HepG2 (cell line): ENCODE data around the gene GRAMD1A. TPM values are rescaled to one million over a fixed set of nuclear protein-coding genes. Genes with fewer than 3 reads are reported as not detected.
A peak's percentile ranks its signal among the peaks of the same experiment; 100 is the strongest.

Experiments used
- GATAD1 ChIP-seq: IDR thresholded peaks from 2 replicates; pipeline ENCODE4 v1.6.1; 2016; ENCODE audit warnings: missing genetic modification reagents, missing compliant biosample characterization
- GATAD2A ChIP-seq: IDR thresholded peaks from 2 replicates; pipeline ENCODE4 v1.6.1; 2016
- MED1 ChIP-seq: sonication (generic); formaldehyde crosslinking; IDR thresholded peaks from 2 replicates; pipeline ENCODE4 v1.4.0; 2020; ENCODE audit warnings: missing genetic modification reagents
- NFAT5 ChIP-seq: sonication (generic); formaldehyde crosslinking; IDR thresholded peaks from 2 replicates; pipeline ENCODE4 v1.4.0; 2020; ENCODE audit warnings: missing genetic modification reagents
- PAXIP1 ChIP-seq: sonication (generic); formaldehyde crosslinking; conservative IDR thresholded peaks from 2 replicates; pipeline ENCODE4 v1.4.0; 2020; ENCODE audit warnings: mild to moderate bottlenecking, missing genetic modification reagents, moderate library complexity
- POLR2A ChIP-seq, 2 experiments: IDR thresholded peaks; 2 replicates each; pipeline ENCODE4 v1.6.1; 2011; ENCODE audit warnings: low read depth in 2 of 2, low read length in 2 of 2, mild to moderate bottlenecking in 1 of 2, moderate library complexity in 1 of 2; ENCODE audit not compliant: insufficient read depth in 1 of 2
- POLR2AphosphoS5 ChIP-seq: IDR thresholded peaks from 2 replicates; pipeline ENCODE4 v1.6.1; 2012; ENCODE audit warnings: low read depth, low read length
- ZFY ChIP-seq: sonication (generic); formaldehyde crosslinking; IDR thresholded peaks from 2 replicates; pipeline ENCODE4 v1.4.0; 2020; ENCODE audit warnings: missing genetic modification reagents
- ZNF431 ChIP-seq: sonication (generic); formaldehyde crosslinking; IDR thresholded peaks from 2 replicates; pipeline ENCODE4 v1.9.0; 2022; ENCODE audit warnings: missing genetic modification reagents, low read depth, mild to moderate bottlenecking, borderline replicate concordance
- ZNF432 ChIP-seq: sonication (generic); formaldehyde crosslinking; IDR thresholded peaks from 2 replicates; pipeline ENCODE4 v1.5.0; 2020; ENCODE audit warnings: missing genetic modification reagents, mild to moderate bottlenecking, borderline replicate concordance
- ZNF672 ChIP-seq: sonication (generic); formaldehyde crosslinking; IDR thresholded peaks from 2 replicates; pipeline ENCODE4 v1.8.1; 2022; ENCODE audit warnings: missing genetic modification reagents
- polyA plus RNA-seq, 8 experiments: library from polyadenylated mRNA; depleted of rRNA in 3 of 8; stranded (reverse) in 7 of 8; unstranded in 1 of 8; fragments of >200 nt; fragmentation: Illumina TruSeq in 4 of 8; extraction: Trizol in 4 of 8; gene quantifications; 2 replicates each; pipeline versions ENCODE4 v1.2.1 to v1.2.3, GENCODE V29; 2011 to 2016; ENCODE audit warnings: low read depth in 4 of 8, missing spikeins in 1 of 8, mixed read lengths in 1 of 8; ENCODE audit not compliant: insufficient read depth in 1 of 8
- total RNA-seq, 5 experiments: library from RNA; depleted of rRNA; stranded (reverse); fragments of >200 nt; fragmentation: Illumina TruSeq; extraction: Trizol; gene quantifications; 2 replicates each; pipeline ENCODE4 v1.2.3, GENCODE V29; 2016; ENCODE audit warnings: low read depth in 1 of 5
- TF ChIP-seq, protein P1 (sequence below): sonication (generic); formaldehyde crosslinking; IDR thresholded peaks from 2 replicates; pipeline ENCODE4 v1.5.1; 2020; ENCODE audit warnings: mild to moderate bottlenecking, missing genetic modification reagents

Gene GRAMD1A
- total and polyA plus RNA-seq, 2 of the 13 experiments (the other 11 are each of a cell fraction or from before 2014, with no cell fraction given): 14.7 to 181 TPM

DNA sequence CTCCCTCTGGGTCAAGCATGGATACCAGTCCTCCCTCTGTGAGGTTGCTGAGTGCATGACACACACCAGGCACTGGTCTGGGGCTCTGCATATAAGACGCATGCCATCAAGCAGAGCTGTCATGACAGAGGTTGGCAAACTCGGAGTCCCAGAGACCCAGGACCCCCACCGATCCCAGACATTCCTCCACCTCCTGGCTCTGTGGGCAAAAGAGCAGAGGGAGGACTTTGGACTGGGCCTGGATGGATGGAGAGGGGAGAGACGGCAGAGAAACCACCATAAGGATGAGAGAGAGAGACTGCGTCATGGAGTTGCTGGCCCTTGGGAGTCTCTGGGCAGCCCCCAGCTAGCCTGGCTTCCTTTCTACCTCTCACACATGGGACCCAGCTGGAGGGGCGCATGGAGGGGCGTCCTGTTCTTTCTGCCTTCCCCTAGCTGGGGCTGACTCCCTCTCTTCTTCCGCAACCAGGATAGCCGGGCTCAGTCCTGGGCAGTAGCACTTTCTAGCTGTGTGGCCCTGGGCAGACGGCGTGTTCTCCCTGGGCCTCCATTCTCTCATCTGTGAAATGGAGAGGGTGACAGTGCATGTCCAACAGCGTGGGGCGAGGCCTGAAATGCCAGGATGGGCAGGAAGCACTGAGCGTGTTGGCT is 43.0 kb downstream of the GRAMD1A start (continued):
- TF ChIP-seq ZNF432 (CRISPR knock-in tag) (no peak), NFAT5 (CRISPR knock-in tag) (peak; percentile 61; the same call in 1 of the 2 replicates), ZFY (CRISPR knock-in tag) (peak; percentile 43; the same call in 1 of the 2 replicates), ZNF431 (CRISPR knock-in tag) (no peak), GATAD2A (0 out of 2 replicates have a peak, but pooled peaks have one; percentile 5), GATAD1 (CRISPR knock-in tag) (peak; percentile 29; the same call in 1 of the 2 replicates), MED1 (CRISPR knock-in tag) (0 out of 2 replicates have a peak, but pooled peaks have one; percentile 19), POLR2A (IDR thresholded peaks at IDR 0.05; ENCODE audit: insufficient read depth in 1 of 2, low read depth in 2 of 2, low read length in 2 of 2) (peak in 1 of 2 experiments; percentile 36; a peak in 2 of 4 replicates), PAXIP1 (CRISPR knock-in tag) (peak; percentile 17; the same call in 1 of the 2 replicates), ZNF672 (no peak), POLR2AphosphoS5 (peak; percentile 31; the same call in 1 of the 2 replicates)
- TF ChIP-seq, protein P1, sequence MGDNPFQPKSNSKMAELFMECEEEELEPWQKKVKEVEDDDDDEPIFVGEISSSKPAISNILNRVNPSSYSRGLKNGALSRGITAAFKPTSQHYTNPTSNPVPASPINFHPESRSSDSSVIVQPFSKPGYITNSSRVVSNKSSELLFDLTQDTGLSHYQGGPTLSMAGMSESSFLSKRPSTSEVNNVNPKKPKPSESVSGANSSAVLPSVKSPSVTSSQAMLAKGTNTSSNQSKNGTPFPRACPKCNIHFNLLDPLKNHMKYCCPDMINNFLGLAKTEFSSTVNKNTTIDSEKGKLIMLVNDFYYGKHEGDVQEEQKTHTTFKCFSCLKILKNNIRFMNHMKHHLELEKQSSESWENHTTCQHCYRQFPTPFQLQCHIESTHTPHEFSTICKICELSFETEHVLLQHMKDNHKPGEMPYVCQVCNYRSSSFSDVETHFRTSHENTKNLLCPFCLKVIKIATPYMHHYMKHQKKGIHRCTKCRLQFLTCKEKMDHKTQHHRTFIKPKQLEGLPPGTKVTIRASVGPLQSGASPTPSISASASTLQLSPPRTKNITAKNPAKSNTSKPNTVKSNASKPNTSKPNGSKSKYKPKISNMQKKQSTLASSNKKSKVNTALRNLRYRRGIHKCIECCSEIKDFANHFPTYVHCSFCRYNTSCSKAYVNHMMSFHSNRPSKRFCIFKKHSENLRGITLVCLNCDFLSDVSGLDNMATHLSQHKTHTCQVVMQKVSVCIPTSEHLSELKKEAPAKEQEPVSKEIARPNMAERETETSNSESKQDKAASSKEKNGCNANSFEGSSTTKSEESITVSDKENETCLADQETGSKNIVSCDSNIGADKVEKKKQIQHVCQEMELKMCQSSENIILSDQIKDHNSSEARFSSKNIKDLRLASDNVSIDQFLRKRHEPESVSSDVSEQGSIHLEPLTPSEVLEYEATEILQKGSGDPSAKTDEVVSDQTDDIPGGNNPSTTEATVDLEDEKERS: peak; percentile 54; the same call in 1 of the 2 replicates
